ENCODE results near the gene PPAN.

Gene PPAN

DNA sequence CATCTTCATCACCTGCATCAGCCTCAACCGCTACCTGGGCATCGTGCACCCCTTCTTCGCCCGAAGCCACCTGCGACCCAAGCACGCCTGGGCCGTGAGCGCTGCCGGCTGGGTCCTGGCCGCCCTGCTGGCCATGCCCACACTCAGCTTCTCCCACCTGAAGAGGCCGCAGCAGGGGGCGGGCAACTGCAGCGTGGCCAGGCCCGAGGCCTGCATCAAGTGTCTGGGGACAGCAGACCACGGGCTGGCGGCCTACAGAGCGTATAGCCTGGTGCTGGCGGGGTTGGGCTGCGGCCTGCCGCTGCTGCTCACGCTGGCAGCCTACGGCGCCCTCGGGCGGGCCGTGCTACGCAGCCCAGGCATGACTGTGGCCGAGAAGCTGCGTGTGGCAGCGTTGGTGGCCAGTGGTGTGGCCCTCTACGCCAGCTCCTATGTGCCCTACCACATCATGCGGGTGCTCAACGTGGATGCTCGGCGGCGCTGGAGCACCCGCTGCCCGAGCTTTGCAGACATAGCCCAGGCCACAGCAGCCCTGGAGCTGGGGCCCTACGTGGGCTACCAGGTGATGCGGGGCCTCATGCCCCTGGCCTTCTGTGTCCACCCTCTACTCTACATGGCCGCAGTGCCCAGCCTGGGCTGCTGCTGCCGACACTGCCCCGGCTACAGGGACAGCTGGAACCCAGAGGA is 7.9 kb downstream of the PPAN start:
- no peak for DNase-seq (ENCODE audit: low read depth)

DNA sequence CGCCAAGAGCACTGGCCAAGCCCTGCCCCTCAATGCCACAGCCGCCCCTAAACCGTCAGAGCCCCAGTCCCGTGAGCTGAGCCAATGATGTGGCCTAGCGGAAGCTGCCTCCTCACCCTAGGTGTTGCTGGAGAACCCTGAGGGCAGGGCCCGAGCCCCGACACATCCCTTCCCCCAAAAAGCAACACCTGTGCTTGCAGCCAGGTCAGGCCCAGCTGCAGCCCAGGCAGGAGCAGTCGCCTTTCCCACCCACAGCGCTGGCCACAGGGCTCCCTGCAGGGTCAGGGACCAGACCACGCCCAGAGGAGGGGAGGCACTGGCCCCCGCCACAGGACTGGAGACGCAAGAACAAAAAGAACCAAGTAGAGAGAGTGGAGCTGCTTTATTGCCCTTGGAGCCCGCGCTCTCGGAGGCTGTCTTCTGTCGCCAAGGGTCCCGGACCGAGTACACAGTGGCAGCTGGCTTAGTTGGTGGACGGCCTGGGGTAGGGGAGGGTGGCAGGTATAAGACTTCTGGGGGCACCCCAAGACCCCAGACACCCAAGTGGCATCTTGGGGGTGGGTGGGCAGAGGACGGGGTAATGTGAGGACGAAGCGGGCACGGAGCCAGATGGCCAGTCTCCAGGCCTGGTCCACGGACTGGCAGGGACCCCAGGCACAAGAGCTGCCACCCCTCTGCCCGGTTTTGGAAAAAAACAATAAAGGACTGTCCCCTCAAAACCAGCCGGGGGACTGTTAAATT is 8.7 kb downstream of the PPAN start:
- no peak for DNase-seq (ENCODE audit: low read depth)

DNA sequence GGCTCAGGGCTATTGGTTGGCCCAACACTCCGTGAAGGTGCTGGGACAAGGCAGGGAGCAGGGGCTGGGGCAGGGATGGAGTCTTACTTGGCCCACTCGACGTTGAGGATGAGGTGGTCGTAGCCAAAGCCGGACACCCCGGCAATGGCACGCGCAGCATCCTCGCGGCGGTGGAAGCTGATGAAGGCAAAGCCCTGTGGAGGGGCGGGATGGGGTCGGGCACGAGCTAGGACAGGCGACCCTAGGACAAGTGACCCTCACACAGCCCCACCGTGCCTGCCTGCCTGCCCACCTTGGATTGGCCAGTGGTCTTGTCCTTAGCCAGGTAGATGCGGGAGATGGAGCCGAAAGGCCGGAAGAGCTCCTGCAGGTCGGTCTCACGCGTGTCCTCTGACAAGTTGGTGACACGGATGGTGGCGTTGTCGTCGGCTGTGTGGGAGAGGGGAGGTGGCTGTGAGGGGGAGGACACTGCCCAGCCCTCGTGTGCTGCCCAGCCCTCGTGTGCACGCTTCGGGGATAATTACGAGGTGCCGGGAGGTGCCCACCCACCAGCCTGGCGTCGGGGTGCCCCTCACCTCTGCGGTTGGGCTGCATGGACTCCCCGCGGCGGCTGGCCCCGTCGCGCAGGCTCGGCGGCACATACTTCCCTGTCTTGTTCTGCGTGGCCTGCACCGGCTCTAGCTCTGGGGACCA is 9.4 kb downstream of the PPAN start:
- DNase-seq (ENCODE audit: low read depth), result no peak

DNA sequence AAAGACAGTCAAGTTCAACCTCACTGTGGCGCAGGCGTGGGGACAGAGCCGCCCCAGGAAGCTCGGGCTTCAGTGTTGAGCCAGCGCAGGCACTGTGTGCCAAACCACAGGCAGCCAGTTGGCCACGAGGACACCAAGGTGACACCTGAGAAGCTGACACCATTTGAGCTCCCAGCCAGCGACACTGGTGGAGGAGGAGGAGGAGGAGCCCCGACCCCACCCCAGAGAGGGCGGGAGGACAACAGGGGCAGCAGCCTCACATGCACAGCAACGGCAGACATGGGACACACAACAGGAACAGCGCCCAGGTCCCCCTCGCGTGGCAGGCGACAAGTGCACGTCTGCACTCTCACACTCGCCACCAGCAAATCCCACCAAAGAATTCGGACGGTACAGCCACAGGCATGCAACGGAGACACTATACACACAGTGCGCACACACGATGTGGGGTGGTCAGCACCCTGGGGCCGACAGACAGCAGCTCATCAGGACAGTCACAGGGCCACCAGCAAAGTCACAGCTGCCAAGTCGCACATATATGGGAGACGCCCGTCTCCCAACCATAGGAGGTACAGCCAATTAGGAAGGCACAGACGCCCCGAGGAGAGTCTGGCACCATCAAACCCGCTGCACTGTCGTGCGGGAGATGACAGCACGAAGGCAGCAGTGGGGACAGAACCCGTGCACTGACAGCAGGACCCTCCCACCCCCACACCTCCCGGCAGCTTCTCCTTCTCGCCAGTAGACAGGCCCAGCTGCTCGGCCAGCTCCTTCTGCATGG is 10.1 kb downstream of the PPAN start:
- no peak for DNase-seq (ENCODE audit: low read depth)

DNA sequence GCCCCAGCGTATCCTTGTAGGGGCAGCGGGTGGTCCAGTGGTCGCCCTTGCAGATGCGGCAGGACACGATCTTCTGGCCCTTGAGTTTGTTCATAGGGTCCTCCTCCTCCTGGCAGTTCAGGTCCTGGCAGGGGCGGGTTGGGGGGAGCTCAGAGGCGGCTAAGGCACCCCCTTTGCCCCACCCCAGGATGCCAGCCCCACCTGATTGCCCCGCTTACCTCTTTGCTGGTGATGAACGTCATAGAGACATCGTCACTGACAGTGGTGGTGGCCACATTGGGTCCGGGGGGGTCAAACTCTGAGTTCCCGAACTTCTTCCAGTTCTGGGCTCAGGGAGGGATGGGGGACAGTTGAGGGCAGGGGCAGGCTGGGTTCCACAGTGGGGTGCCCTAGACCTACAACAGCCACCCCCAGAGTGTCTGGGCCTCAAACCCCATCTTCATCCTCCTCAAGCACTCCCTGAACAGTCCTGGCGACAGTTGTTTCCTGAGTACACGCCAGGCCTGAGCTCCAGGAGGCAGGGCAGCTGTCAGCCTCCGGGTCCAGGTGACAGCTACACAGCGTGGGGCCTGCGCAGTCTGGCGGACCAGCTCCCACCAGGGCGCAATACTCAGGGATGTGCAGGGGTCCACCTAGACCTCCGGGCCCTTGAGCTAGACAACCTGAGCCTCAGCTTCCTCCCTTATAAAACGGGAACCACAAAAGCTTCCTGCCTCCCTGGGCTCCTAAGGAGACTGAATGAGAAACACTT is 10.9 kb downstream of the PPAN start:
- DNase-seq (ENCODE audit: low read depth), result no peak

DNA sequence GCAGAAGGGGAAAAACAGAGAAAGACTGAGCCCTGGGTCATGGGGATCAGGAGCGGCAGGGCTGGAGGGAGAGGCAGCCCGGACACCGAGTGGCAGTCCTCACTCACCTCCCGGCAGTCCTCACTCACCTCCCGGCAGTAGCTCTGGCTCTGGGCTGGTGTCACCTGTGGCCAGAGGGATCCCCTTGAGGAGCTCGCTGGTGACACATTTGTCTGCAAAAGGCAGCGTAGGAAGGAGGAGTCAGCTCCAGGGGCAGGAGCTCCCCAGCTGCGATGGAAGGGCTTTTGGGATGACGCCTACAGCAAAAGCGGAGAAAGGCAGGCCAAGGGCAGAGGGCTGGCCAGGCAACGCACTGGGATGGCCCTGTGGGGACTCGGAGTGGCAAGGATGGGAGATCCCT is 12.8 kb downstream of the PPAN start:
- DNase-seq (ENCODE audit: low read depth), result no peak

DNA sequence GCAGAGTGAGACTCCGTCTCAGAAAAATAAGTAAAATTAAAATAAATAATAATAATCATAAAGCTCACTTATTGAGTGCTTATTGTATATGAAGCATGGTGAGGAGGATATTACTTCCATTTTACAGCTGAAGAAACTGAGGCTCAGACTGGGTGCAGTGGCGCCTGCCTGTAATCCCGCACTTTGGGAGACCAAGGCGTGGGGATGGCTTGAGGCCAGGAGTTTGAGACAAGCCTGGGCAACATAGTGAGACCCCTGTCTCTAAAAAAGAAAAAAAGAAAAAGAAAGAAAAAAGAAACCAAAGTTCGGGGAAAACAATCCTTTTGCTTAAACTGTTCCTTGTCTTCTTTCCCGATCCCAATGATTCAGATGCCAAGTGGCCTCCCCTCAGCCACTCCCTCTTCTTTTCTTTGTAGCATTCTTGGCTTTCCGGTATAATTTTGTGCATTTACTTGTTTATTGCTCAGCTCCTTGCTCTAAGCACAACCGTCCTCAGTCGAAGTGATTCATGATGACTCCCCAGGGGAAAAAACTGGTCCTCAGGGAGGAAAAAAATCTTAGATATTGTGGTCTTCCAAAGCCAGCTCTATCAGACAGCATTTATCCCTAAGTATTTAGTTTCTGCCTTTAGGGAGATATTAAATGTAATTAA is 14.5 kb downstream of the PPAN start:
- DNase-seq (ENCODE audit: low read depth), result no peak

DNA sequence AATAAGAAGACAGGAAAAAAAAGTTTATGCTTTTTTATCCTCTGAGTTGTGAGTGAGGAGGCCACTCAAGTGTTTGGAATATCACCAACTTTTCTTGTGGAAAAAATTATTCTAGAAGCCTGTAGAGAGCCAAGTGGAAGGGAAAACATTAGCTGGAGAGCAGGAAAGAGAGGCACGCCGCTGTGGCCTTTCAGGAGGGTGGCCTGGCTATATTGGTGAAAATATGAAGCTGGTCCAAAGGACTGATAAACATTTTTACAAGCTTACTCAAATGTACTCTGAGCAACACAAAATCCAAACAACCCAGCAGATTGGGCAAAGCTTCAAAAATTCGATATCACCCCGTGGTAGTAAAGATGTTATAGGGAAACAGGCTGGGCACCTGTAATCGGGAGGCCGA is 15.9 kb downstream of the PPAN start:
- DNase-seq (ENCODE audit: low read depth), result no peak

DNA sequence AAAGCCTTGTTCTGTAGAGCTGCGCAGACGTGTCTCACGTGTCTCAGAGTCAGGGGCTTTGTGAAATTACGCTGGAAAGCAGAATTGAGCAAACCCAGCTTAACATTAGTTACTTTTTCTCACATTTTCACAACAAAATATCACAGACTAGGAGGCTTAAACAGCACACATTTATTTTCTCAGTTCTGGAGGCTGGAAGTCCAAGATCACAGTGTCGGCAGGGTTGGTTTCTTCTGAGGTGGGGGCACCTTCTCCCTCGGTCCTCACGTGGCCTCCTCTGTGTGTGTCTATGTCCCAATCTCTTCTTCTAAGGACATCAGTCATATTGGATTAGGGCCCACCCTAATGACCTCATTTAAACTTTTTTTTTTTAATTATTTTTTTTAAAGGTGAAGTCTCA is 18.3 kb downstream of the PPAN start:
- no peak for DNase-seq (ENCODE audit: low read depth)

DNA sequence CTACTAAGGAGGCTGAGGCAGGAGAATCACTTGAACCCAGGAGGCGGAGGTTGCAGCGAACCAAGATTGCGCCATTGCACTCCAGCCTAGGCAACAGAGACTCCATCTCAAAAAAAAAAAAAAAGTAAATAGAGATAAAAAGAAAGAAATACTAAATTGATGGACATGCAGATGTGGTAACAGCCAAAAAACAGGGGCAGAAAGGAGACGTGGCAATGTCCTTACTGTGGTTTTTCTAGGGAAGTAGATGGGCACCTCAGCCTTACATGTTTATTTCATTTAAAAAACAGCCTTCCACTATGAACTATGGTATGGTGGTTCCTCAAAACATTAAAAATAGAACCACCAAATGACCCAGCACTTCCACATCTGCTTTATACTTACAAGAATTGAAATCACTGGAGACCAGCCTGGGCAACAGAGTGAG is 20.1 kb downstream of the PPAN start:
- DNase-seq (ENCODE audit: low read depth), result no peak

DNA sequence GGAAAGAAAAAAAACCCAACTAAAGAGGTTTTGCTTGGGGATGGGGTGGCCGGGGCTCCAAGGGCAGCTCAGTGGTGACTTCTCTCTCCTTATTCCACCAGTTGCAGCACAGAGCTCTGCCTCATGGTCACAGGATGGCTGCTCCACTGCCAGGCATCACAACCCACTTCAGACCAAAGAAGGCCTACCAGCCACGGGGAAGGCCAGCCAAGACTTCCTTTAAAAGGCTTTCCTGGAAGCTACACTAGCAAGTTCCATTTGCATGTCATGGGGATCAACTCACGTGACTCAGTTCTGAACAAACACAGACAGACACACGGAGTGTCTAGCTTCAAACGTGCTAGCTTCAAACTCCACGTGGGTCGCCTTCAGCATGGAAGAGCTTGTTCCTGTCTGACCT is 26.7 kb downstream of the PPAN start:
- no peak for DNase-seq (ENCODE audit: low read depth)

DNA sequence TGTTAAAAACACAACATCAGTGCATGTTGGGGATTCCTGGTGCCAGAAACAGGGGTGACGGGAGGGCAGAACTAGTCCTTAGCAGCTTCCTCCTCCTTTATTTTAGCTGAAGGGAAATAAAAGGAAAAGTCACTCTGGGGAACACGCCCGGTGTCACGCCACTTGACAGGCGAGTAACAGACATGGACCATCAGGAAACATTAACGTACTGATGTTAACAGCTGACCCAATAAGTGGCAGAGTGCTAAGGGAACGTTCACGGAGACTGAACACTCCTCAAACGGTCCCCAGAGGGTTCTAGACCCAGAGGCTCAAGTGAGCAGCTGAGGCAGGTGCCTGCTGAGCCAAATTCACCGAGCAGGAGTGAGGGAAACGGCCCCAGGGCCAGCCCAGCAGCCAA is 27.4 kb downstream of the PPAN start:
- no peak for DNase-seq (ENCODE audit: low read depth)

DNA sequence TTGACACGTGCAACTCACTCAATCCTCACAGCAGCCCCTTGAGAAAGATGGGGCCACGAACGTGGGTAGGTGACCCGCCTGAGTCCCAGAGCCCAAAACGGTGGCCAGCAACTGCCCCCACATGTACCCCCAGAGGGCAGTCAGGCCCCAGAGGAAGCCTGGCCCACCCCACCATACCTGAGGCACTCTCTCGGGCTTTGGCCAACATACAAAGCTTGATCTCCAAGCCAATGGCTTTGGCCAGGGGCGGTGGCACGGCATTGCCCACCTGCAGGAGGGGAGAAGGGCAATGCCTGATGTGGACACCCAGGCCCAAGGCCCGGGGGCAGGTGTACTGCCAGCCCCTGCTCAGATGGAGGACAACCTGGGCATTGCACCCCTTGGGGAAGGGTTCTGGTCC is 27.9 kb downstream of the PPAN start:
- no peak for DNase-seq (ENCODE audit: low read depth)

DNA sequence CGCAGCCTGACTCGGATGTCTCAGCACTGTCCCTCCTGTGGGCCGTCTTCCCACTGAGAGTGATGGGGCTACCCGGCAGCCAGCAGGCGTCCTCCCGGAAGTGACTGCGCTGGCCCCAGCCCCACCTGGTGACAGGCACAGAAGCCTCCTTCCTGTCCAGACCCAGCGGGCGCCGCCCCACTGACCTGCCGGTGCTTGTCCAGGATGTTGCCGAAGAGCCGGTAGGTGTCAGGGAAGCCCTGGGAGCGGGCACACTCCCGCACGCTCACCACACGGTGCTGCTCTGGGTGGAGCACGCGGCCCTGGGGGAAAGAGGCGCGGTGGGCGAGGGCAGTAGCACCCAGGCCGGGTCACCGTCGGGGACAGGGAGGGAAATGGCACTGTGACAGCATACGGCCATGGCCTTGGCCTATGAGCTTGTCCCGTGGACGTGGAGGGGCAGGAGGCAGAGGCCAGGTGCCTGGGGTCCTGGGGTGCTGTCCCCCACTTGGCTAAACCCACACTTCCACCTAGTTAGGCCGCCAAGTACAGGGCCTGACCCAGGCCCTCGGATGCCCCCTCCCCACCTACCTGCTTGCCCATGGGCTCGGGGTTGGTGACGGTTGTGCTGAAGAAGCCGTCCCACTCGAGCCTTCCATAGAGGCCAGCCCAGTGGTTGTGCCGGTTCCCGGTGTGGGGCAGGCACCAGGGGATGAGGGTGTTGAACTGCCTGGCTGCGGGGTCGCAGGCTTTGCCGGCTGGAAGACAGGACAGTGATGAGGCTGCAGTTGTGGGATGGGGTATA is 29.6 kb downstream of the PPAN start:
- no peak for DNase-seq (ENCODE audit: low read depth)

DNA sequence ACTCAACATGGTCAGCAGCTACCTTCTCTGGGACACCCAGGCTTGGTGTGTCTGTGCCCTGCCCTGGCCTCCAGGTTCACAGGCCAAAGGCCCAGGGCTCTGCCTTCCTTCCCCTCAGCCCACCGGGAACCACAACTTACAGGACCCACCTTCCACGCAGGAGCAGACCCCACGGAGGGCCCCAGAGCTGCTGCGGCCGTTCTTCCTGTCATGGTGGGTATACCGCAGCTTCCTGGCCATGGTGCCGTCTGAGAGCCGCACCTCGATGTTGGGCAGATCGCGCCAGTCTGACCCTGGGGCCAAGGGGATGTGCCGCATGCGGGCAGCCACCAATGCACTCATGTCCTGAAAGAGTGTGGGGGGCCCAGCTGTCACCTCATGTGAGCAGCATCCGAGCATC is 30.8 kb downstream of the PPAN start:
- no peak for DNase-seq (ENCODE audit: low read depth)

DNA sequence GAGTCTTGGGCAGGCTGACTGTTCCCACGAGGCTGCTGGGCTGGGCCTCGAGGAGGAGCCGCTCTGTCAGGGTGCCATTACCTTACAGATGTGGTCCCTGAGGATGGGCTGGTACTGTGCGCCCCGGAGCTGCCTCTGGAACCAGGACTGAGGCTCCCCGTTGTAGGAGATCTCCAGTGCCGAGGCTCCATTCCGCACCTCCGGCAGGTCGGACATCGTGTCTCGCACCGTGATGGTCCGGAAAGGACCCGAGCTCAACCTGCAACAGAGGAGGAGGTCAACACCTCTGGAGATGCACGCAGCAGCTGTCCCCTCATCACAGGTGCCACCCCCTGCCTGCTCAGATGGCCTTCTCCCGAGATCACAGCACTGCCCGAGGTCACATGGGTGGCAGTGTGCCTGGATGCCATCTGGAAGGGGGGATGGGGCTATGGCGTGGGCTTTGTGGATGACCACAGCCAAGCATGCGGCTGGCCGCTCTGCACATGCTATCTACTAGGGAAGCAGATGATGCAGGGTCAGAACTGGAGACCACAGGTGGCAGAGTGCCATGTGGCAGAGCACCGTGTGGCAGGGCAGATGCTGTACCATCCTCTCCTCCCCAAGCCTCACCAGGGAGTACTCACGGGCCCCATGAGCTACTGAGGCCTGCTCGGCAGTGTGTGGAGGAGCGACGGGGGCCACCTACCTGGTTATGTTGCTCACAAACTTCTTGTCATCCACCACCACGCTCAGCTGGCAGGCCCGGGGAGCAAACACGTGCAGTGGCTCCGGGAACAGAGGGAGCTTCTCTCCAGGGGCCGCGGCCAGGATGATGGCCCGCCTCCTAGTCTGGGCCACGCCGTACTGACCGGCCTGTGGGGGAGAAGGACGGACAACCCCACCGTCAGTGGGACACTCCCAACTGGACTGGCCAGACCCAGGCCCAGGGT is 31.9 kb downstream of the PPAN start:
- no peak for DNase-seq (ENCODE audit: low read depth)

DNA sequence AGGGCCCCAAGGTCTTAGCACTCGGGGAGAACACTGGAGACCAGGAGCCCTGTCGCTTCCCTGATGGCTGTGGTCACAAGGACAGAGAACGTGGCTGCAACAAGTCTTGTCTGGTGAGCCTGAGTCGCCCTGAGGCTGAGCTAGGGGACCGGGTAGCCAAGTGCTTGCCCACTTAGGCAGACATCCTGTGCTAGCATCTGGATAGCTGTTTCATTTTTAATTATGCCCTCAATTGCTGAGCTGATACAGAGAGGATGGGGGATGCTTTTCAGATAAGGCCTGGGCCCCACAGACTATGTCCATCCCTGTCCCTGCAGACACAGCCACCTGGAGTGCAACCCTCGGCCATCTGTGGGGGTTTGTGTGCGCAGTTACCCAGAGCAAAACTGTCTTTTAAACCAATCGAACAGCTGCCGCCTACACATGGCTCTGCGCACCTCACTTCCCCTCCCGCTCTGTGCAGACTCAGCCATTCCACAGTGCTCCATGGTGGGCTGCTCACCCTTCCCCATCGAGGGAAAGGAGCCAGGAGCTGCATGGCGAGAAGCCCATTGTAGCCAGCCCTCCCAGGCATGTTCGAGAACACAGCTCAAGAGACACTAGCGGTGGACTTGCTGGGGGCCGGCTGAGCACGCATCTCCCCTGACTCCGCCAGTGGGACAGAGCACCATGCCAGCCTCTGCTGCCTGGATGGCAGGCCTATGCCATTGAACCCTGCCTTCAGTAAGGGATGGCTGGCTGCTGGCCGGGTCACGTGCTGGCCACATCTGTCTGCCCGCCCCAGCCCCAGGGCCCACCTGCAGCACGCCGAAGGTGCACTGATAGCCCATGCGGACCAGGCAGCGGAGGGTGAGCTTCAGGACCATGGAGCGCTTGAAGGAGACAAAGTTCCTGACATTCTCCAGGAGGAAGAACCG is 33.0 kb downstream of the PPAN start:
- DNase-seq (ENCODE audit: low read depth), result no peak

DNA sequence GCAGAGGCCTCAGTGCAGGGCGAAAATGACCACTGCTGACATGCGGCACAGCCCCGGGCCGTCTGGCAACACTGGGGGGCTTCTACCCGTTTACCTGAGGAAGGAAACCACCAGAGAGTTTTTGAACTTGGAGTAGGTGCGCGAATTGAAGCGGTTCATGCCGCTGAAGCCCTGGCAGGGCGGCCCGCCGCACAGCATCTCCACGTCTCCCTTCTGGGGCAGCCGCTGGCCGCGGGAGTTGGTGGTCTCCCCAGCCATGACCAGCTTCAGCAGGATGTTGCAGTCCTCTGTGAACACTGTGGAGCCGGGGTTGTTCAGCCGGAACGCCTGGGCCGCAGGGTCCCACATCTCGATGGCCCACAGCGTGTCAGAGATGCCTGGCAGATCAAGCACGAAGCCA is 33.8 kb downstream of the PPAN start:
- DNase-seq (ENCODE audit: low read depth), result no peak
